ENCODE data around the gene USP12.

Gene USP12

DNA sequence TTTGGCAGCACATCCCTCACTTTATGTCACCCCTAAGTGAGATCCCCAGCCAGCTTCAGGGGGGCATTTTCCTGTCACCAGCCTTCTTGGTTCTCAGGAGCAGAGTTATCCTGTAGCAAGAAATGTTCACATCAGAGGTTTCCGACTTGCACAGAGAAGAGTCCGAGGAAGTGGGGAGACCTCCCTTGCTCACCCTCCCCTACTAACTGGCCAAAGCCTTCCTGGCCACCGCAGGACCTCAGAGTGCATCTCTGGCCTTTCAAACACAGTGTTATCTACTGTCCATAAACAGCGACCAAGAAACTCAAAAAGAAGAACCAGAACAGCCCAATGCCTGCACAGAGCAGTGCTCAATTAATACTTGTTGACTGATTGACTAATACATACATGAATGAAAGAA, 134.4 kb downstream of the USP12 start:
- DNase-seq (ENCODE audit: low read depth in 2 of 2), result no peak

DNA sequence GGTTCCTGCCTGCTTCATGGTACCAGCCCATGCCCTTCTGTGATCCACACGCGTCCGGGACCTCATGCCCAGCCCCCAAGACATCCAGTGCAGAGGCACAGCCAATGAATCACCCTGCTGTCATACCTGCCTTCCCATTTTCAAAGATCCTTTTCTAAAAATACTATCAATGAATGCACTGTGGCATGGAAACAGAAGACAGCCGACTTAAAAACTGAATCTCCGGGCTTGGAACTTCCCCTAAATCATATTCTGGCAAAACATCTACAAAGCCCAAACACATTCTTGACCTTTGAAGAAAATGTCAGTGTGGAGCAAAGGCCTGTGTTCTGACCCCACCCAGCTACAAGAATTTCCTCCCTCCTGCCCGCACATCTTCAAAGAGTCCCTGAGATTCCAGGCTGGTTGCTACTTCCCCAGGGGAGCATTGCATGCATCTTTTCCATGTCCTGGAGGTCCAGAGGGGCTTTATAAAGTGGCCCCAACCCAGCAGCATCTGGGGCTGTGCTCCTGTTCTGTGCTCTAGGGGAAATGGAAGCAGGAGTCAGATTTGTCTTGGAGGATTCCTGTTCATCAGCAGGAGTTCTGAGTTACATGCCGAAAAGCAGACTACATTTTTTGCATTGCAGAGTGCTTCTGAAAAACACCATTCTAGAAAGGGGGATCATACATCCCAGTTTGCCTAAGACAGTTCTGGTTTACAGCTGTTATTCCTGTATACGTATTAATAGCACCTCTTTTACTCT, 135.2 kb downstream of the USP12 start:
- no peak for DNase-seq (ENCODE audit: low read depth in 2 of 2)

DNA sequence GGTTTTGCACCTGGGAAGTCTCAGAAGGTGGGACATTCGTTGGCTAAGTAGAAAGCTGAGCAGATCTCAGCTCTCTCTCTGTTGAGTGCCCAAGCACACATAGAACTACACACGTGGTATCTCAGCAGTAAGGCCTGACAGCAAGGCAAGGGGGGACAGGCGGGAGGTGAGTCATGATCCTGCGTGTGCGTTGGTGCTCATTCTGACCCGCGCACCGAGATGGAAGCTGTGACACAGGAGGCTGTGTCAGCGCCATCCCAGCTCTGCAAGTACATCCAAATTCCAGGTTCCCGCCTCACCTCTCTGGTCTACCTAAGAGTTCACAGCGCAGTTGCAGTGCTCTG, 135.7 kb downstream of the USP12 start:
- DNase-seq (ENCODE audit: low read depth in 2 of 2), result no peak

DNA sequence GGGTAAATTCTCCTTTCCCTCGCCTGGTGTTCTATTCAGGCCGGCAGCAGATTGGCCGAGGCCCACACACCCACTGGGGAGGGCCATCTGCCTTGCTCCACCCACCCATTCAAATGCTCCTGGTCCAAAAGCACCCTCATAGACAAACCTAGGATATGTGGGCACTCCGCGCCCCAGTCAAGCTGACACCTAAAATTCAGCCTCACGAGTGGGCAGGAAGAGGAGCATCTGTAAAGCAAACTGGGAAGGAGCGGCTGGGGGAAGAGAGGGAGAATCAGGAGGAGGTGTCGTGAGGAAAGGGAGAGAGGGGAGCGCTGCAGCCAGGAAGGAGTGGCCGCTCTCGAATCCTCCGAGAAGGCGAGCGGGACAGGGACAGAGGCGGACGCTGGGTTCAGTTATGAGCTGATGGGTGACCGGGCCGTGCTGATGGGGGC, 136.9 kb downstream of the USP12 start:
- DNase-seq (ENCODE audit: low read depth in 2 of 2), result no peak

DNA sequence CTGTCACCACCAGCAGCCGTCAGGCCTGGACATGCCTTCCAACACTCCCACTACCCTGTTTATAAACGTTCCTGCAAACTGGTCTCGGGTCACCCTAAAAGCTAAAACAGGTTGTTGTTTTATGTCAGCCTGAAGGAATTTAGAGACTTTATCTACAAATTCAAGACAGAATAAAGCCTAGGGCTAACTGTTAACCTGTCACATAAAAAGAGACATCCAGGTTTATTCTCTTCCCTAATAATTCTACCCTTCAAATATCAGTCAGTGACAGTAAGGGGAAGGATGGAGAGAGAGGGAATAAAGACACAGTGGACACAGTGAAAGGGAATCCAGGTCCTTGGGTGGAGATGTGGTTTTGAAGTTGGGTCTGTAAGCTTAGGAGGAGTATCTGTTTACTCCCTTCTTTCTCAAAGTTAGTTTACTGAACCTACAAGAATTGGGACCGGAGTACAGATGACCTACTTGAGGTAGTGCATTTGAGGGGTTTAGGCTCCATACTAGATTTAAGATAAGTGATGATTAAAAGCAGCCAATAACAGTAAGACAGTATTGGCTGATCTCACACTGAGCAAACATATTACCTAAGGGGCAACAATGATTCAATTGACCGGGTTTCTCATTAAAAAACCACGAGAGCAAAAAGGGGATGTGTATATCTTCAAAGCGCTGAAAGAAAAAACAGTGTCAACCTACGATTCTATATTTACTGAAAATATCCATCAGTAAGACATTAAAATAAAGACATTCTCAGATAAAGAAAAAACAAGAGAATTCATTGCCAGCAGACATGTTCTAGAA, 142.7 kb downstream of the USP12 start:
- DNase-seq (ENCODE audit: low read depth in 2 of 2), result no peak

DNA sequence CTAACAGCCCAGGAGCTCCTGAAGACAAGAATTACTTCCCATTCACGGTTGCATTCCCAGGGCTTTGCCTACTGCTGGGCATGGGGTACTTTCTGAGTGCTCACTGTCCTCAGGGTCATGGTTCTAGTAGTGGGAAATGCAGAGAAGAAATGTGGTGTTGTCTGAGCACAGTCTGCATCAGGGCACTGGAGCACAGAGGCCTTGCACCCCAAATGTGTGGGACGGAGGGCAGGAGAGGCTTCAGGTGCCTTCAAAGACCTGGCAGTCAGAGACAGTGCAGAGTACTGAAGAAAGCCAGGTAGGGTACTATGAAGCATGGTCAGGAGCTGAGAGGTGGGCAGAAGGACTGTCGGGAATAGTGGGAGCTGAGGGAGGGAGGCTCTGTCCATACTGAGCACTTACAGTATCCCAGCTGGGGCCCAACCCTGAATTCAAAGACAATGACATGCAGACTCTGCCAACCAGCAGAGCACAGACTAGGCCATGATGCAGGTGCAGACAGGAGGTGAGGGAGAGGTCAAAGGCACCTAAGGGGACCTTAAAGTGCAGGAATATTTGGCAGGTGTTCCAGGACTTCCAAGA, 144.4 kb downstream of the USP12 start:
- DNase-seq (ENCODE audit: low read depth in 2 of 2), result no peak

DNA sequence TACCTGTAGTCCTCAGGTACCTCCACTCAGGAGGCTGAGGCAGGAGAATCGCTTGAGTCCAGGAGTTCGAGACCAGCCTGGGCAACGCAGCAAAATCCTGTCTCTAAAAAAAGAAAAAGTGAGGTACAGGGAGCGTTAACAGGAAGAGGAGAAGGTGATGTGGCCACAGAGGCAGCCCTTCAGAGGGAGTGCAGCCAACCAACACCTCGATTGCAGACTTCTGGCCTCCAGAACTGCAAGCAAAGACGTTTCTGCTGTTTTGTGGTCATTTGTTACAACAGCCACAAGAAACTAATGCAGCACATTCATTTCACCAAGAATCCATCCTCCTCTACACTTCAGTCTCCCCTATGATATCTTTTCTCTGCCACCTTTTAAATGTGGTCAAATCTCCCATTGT, 145.2 kb downstream of the USP12 start:
- DNase-seq (ENCODE audit: low read depth in 2 of 2), result no peak

DNA sequence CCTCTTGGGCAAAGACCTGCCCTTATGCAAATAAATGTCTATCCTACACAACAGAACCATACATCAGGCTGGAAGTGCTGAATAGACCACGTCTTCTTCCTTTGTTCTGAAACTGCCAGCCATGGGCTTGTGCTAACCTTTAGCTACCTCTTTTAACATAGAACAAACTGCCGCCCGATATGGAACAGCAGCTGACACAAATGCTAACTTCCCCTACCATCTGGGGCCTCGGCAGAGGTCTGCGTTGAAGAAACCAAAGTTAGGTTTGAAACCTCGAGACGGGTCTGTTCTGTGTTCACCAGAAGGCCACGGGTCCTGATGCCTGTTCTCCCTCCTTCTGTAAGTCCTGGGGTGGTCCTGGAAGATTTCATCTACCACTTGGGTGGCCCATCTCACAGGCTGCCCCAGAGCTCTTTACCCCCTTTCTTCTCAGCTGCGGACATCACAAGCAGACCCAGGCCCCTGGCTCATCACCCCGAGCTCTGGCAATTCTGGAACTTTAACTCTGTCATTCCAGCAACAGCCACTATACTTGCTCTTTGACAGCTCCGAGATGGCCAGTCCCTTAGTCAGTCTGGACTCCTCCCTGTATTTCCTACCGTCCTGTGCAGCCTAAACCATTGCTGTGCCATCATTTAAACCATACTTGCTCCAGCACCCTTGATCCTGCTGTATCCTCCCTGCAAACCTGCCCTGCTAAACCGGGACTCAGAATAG, 146.7 kb downstream of the USP12 start:
- no peak for DNase-seq (ENCODE audit: low read depth in 2 of 2)

DNA sequence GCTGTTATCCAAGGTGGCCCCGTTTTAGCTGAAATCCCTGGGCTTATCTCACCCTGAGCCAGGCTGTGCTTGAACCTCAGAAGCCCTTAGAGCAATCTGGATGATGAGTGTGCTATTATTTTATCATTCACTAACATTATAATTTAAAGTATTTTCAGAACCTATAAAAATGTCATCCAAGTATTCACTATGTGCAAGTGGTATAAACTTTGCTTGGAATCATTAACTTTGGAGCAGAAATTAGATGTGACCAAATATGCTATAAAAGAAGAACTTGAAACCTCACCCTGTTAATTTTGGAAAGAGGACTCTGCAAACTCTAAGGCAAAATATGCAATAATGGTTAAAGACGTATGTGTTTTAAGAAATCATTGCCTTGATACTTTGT, 147.5 kb downstream of the USP12 start:
- DNase-seq (ENCODE audit: low read depth in 2 of 2), result no peak

DNA sequence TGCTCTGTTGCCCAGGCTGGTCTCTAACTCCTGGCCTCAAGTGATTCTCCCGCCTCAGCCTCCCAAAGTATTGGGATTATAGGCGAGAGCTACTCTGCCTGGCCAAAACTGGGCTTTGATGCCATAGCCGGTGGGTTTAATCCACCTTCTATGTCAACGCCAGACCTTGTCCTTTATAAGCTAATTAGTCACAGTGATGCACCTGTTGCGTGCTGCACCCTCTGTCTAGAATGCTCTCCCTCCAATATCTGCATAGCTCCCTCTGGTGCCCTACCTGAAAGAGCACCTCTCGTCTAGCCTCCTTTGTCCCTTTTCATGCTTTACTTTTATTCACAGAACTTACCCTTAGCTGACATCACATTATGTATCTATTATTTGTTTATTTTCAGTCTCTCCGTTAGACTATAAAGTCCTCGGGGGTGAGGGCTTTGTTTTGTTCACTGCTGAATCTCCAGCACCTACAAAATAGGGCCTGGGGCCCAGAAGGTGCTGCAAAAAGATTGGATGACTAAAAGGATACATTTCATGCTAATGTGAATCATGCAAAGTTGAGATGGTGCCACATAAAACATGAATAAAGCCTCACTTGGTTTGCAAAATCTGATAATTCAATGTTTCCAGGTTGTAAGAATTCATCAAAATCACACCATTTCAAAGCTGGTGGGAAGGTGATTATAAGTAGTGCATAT, 148.1 kb downstream of the USP12 start:
- DNase-seq (ENCODE audit: low read depth in 2 of 2), result no peak

DNA sequence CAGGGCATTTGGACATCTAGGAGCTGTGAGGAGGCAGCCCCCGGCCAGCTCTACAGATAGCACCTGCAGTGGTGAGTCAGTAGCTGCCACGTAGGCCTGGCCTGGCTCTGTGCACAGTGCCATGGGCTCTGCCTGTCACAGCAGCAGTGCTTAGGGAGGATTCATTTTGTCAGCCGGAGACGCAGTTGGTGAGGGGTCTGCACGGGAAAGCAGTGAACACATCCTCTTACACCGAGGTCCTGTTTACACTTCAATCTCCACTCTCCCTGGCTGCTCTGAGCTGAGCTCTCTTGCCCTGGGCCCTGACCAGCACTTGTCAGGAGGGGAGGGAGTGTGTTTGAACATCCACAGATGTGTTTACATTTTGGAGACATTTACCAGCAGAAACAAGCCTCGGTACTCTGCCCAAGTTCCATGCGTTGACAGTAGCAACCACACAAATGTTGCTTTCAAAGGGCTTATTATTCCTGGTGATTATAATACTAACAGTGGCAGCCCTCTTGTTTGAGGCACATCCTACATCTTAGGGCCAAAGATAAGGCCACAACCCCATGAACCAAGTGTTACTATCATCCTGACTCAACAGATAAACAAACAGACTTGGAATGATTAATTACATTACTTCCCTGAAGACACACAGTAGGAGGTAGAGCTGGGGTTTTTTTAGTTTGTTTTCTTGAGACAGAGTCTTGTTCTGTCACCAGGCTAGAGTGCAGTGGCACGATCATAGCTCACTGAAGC, 148.9 kb downstream of the USP12 start:
- no peak for DNase-seq (ENCODE audit: low read depth in 2 of 2)

DNA sequence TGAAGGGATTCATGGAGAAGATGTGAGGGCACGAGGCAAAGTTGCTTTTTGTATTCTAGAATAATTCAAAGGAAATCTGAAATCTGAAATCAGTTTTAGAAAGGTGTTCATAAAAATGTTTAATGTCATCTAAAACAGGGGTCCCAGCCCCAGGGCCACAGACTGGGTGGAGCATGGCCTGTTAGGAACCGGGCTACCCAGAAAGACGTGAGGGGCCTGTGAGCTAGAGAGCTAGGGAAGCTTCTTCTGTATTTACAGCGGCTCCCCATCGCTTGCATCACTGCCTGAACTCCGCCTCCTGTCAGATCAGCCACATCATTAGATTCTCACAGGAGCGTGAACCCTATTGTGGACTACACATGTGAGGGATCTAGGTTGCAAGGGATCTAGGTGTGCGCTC, 151.2 kb downstream of the USP12 start:
- DNase-seq (ENCODE audit: low read depth in 2 of 2), result no peak

DNA sequence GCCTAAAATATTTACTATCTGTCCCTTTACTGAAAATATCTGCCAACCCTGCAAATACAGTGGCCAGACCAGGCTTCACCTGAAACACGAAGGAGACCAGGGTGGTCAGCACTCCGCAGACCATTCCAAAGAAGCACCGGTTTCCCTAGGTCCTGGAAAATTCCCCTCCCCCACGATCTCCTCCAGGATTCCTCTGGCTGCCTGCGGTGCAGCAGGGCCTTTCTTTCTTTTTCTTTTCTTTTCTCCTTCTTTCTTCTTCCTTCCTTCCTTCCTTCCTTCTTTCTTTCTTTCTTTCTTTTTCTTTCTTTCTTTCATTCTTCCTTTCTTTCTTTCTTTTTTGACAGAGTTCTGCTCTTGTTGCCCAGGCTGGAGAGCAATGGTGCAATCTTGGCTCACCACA, 152.7 kb downstream of the USP12 start:
- no peak for DNase-seq (ENCODE audit: low read depth in 2 of 2)

DNA sequence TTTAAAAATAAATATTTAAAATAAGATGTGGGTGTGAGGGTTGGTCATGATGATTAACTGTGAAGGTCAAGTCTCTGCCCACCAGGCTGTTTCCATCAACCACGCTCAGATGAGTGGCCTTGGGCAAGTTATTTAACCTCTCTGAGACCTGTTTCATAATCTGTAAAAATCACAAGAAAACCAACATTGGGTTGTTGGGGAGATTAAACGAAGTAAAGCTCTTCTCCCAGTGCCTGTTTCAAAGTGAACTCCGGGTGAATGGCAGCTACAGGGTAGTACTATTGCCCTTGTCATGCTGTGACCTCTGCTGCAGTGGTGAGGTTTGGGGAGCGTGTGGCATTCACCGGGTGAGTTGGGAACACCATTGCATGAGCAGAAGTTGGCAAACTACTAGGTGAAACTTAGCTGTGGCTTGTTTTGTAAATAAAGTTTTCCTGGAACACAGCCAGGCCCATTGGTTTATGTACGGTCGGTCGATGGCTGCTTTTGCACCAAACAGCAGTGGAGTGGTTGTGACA, 153.2 kb downstream of the USP12 start:
- DNase-seq (ENCODE audit: low read depth in 2 of 2), result no peak

DNA sequence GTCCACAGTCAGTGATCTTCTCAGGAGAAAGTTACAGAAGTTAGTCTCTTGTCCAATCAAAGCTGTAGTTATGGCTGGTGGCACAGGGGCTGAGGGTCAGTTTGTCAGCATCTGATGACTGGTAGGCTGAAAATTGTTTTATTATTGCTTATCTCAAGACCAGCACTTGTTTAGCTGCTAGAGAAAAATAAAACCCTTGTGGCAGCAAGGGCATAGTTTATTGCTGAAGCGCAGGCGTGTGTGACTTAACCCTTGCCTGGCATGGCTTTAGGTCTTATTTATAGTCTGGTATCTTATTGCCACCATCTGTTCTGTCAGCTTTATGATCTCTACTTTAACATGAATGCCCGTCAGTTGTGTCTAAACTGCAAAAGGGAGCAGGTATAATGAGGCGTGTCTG, 154.7 kb downstream of the USP12 start:
- no peak for DNase-seq (ENCODE audit: low read depth in 2 of 2)
